ENCODE data around the gene FGD2.
"Not testable (repeated sequence)": the region's sequence is repeated elsewhere in the genome, so short reads cannot be mapped to it uniquely, and the experiment has no call there.

The FGD2 gene

GRCh38 chr6:37047689-37048402 is 42.4 kb downstream of the FGD2 start:
- DNase-seq, result no peak

GRCh38 chr6:37048403-37048850 is 43.0 kb downstream of the FGD2 start:
- no peak for DNase-seq

GRCh38 chr6:37048851-37049757 is 43.6 kb downstream of the FGD2 start:
- DNase-seq, result no peak

GRCh38 chr6:37049758-37050044 is 44.2 kb downstream of the FGD2 start:
- no peak for DNase-seq

GRCh38 chr6:37050045-37050853 is 44.8 kb downstream of the FGD2 start:
- DNase-seq, result no peak

- no peak for DNase-seq
Observed at GRCh38 chr6:37050854-37051137, 45.3 kb downstream of the FGD2 start.

GRCh38 chr6:37051138-37052026 is 45.9 kb downstream of the FGD2 start:
- DNase-seq, result peak; percentile 85

- no peak for DNase-seq
Observed at GRCh38 chr6:37052027-37052628, 46.7 kb downstream of the FGD2 start.

- no peak for DNase-seq
Observed at GRCh38 chr6:37053683-37054082, 48.2 kb downstream of the FGD2 start.

- DNase-seq, result no peak
Observed at GRCh38 chr6:37054171-37054570, 48.7 kb downstream of the FGD2 start.

GRCh38 chr6:37054580-37054979 is 49.1 kb downstream of the FGD2 start:
- no peak for DNase-seq

- no peak for DNase-seq
Observed at GRCh38 chr6:37056112-37056403, 50.6 kb downstream of the FGD2 start.

GRCh38 chr6:37056439-37057127 is 51.1 kb downstream of the FGD2 start:
- DNase-seq, result no peak

GRCh38 chr6:37057128-37057471 is 51.6 kb downstream of the FGD2 start:
- DNase-seq, result no peak

- no peak for DNase-seq
Observed at GRCh38 chr6:37057678-37058077, 52.2 kb downstream of the FGD2 start.

GRCh38 chr6:37058084-37058586 is 52.7 kb downstream of the FGD2 start:
- DNase-seq, result no peak

GRCh38 chr6:37058984-37059343 is 53.5 kb downstream of the FGD2 start:
- not testable (repeated sequence) for DNase-seq

GRCh38 chr6:37059344-37060194 is 54.1 kb downstream of the FGD2 start:
- DNase-seq, result no peak

GRCh38 chr6:37060195-37060559 is 54.7 kb downstream of the FGD2 start:
- DNase-seq, result no peak

- no peak for DNase-seq
Observed at GRCh38 chr6:37061157-37061804, 55.8 kb downstream of the FGD2 start.
